Muscle of leg (tissue), 11 donors: Measurements from ENCODE around the gene ULK4. TPM values are rescaled to one million over a fixed set of nuclear protein-coding genes. Genes with fewer than 3 reads are reported as not detected.
"Not testable (repeated sequence)": the region's sequence is repeated elsewhere in the genome, so short reads cannot be mapped to it uniquely, and the experiment has no call there.

Experiments
- DNase-seq: peaks from one replicate; pipeline ENCODE4 v3.0.0; 2013
- H3K27ac ChIP-seq: one replicate; pipeline ENCODE4 v1.5.1; 2013; ENCODE audit warnings: mild to moderate bottlenecking, low read length, control low read depth
- H3K27me3 ChIP-seq: one replicate; pipeline ENCODE4 v1.6.1; 2013; ENCODE audit warnings: low read length; ENCODE audit not compliant: control insufficient read depth, insufficient read depth
- H3K36me3 ChIP-seq: one replicate; pipeline ENCODE4 v1.6.1; 2013; ENCODE audit warnings: low read length; ENCODE audit not compliant: control insufficient read depth, insufficient read depth
- H3K4me1 ChIP-seq: one replicate; pipeline ENCODE4 v1.6.1; 2013; ENCODE audit warnings: low read length; ENCODE audit not compliant: control insufficient read depth, insufficient read depth
- H3K4me3 ChIP-seq: one replicate; pipeline ENCODE4 v1.5.1; 2013; ENCODE audit warnings: low read length, control low read depth
- H3K9me3 ChIP-seq: replicated peaks from 2 replicates; pipeline ENCODE4 v1.6.1; 2013; ENCODE audit warnings: low read depth, low read length; ENCODE audit not compliant: control insufficient read depth
- WGBS: methylation state at CpG from one replicate; pipeline ENCODE4 v1.1.5; 2013; ENCODE audit warnings: missing lambda C conversion rate; ENCODE audit not compliant: insufficient coverage; 5-methylcytosine and 5-hydroxymethylcytosine counted together
- polyA plus RNA-seq, 8 donors: library from polyadenylated mRNA; unstranded; fragments of 120-200 nt; gene quantifications; one replicate each; pipeline versions ENCODE4 v1.2.1 to v1.2.3, GENCODE V29; 2013; ENCODE audit warnings: inconsistent platforms in 1 of 8, low replicate concordance in 1 of 8; ENCODE audit not compliant: insufficient read length in 8 of 8, insufficient read depth in 1 of 8
- total RNA-seq: library from RNA; stranded (reverse); fragments of 120-200 nt; gene quantifications from one replicate; pipeline ENCODE4 v1.2.4, GENCODE V29; 2013

ULK4 gene
- total and polyA plus RNA-seq, 9 donors = 2.2 to 5.6 (median 2.4) TPM

GRCh38 chr3:41573591-41573990, 388.3 kb downstream of the ULK4 start:
- 95% methylated on average over 4 of the region's 4 CpGs for WGBS
- no peaks in the 10 kb centered on the region for H3K36me3 ChIP-seq

GRCh38 chr3:41572092-41572491, 389.8 kb downstream of the ULK4 start:
- no peak for DNase-seq
- Histone ChIP-seq H3K27me3 (no peaks in the 10 kb centered on the region), H3K36me3 (no peaks in the 10 kb centered on the region), H3K4me1 (peaks cover 4% of the 10 kb centered on the region), H3K4me3 (no peak overlapping the region), H3K27ac (no peak overlapping the region), H3K9me3 (no peaks in the 10 kb centered on the region)
- WGBS = no CpG with 5 or more reads among the region's 1 CpG

More at GRCh38 chr3:41573591-41573990, 388.3 kb downstream of the ULK4 start:
- no peak overlapping the region for H3K4me3 ChIP-seq
- no peak overlapping the region for H3K27ac ChIP-seq
- H3K4me1 ChIP-seq = peaks cover 4% of the 10 kb centered on the region
- no peaks in the 10 kb centered on the region for H3K27me3 ChIP-seq
- DNase-seq = no peak
- H3K9me3 ChIP-seq = no peaks in the 10 kb centered on the region

GRCh38 chr3:41569632-41570305, 392.1 kb downstream of the ULK4 start:
- Histone ChIP-seq H3K27ac (no peak overlapping the region), H3K9me3 (no peaks in the 10 kb centered on the region), H3K36me3 (no peaks in the 10 kb centered on the region), H3K4me1 (no peaks in the 10 kb centered on the region), H3K27me3 (no peaks in the 10 kb centered on the region), H3K4me3 (no peak overlapping the region)
- WGBS = 92% methylated on average over 2 of the region's 9 CpGs
- no peak for DNase-seq

- 60% methylated on average over 1 of the region's 3 CpGs for WGBS
- H3K4me3 ChIP-seq = no peak overlapping the region
These were observed 395.9 kb downstream of the ULK4 start for GRCh38 chr3:41565948-41566514.

GRCh38 chr3:41565003-41565402, 396.9 kb downstream of the ULK4 start:
- Histone ChIP-seq H3K36me3 (no peaks in the 10 kb centered on the region), H3K4me1 (no peaks in the 10 kb centered on the region), H3K27me3 (no peaks in the 10 kb centered on the region), H3K9me3 (no peaks in the 10 kb centered on the region), H3K4me3 (no peak overlapping the region), H3K27ac (no peak overlapping the region)
- DNase-seq = no peak
- no CpG with 5 or more reads among the region's 5 CpGs for WGBS

More at GRCh38 chr3:41565948-41566514, 395.9 kb downstream of the ULK4 start:
- no peaks in the 10 kb centered on the region for H3K4me1 ChIP-seq
- no peaks in the 10 kb centered on the region for H3K36me3 ChIP-seq
- no peak for DNase-seq
- no peaks in the 10 kb centered on the region for H3K27me3 ChIP-seq
- no peak overlapping the region for H3K27ac ChIP-seq
- no peaks in the 10 kb centered on the region for H3K9me3 ChIP-seq

GRCh38 chr3:41556245-41556644, 405.7 kb downstream of the ULK4 start:
- H3K9me3 ChIP-seq, H3K4me3 ChIP-seq, H3K27ac ChIP-seq, H3K27me3 ChIP-seq, H3K4me1 ChIP-seq, H3K36me3 ChIP-seq, DNase-seq: not testable (repeated sequence)
- WGBS = 80% methylated on average over 1 of the region's 5 CpGs

GRCh38 chr3:41532976-41533375, 428.9 kb downstream of the ULK4 start:
- Histone ChIP-seq H3K9me3 (no peaks in the 10 kb centered on the region), H3K27me3 (no peaks in the 10 kb centered on the region), H3K4me1 (no peaks in the 10 kb centered on the region), H3K4me3 (no peak overlapping the region), H3K36me3 (no peaks in the 10 kb centered on the region), H3K27ac (no peak overlapping the region)
- WGBS = no CpG with 5 or more reads among the region's 3 CpGs
- no peak for DNase-seq

GRCh38 chr3:41526995-41527573, 434.8 kb downstream of the ULK4 start:
- no peak overlapping the region for H3K4me3 ChIP-seq
- no peak overlapping the region for H3K27ac ChIP-seq
- WGBS = 83% methylated on average over 3 of the region's 5 CpGs
- H3K4me1 ChIP-seq = no peaks in the 10 kb centered on the region
- H3K27me3 ChIP-seq = no peaks in the 10 kb centered on the region
- DNase-seq = no peak
- H3K9me3 ChIP-seq = no peaks in the 10 kb centered on the region
- H3K36me3 ChIP-seq = no peaks in the 10 kb centered on the region

- Histone ChIP-seq H3K9me3 (no peaks in the 10 kb centered on the region), H3K4me1 (no peaks in the 10 kb centered on the region), H3K27me3 (no peaks in the 10 kb centered on the region), H3K36me3 (no peaks in the 10 kb centered on the region), H3K4me3 (no peak overlapping the region), H3K27ac (no peak overlapping the region)
- WGBS = 54% methylated on average over 6 of the region's 6 CpGs
- no peak for DNase-seq
These were observed 436.4 kb downstream of the ULK4 start for GRCh38 chr3:41525303-41526064.

GRCh38 chr3:41523897-41524296, 438.0 kb downstream of the ULK4 start:
- Histone ChIP-seq H3K4me3 (no peak overlapping the region), H3K36me3 (no peaks in the 10 kb centered on the region), H3K27me3 (no peaks in the 10 kb centered on the region), H3K9me3 (no peaks in the 10 kb centered on the region), H3K27ac (no peak overlapping the region), H3K4me1 (no peaks in the 10 kb centered on the region)
- DNase-seq = no peak
- WGBS = no CpG with 5 or more reads among the region's 1 CpG
